Measurements from ENCODE around the gene MRPL39. TPM values are rescaled to one million over a fixed set of nuclear protein-coding genes. Genes with fewer than 3 reads are reported as not detected.

MRPL39 gene
- total RNA-seq, 6 donors from 2014 or later: 12.7 to 24.2 (median 19.1) TPM

DNA sequence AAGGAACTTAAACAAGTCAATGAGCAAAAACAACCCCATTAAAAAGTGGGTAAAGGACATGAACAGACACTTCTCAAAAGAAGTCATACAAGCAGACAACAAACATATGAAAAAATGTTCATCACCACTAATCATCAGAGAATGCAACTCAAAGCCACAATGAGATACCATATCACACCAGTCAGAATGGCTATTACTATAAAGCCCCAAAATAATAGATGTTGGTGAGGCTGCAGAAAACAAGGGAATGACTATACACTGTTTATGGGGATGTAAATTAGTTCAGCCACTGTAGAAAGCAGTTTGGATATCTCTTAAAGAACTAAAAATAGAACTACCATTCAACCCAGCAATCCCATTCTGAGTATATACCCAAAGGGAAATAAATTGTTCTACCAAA lies 51.2 kb downstream of the MRPL39 start:
- no peaks in the 10 kb centered on the region for H3K36me3 ChIP-seq
- DNase-seq: no peak
- no peak for ATAC-seq (ENCODE audit: low FRiP score in 2 of 2)
- H3K4me3 ChIP-seq: no peak overlapping the region
- no peaks in the 10 kb centered on the region for H3K9me3 ChIP-seq
- H3K4me1 ChIP-seq: peaks cover 0 to 8% (median 2%) of the 10 kb centered on the region in 4 donors
- H3K27me3 ChIP-seq: no peaks in the 10 kb centered on the region
- H3K27ac ChIP-seq: no peak overlapping the region
- no peak for TF ChIP-seq POLR2A (IDR thresholded peaks at IDR 0.05)
- TF ChIP-seq, protein P1, sequence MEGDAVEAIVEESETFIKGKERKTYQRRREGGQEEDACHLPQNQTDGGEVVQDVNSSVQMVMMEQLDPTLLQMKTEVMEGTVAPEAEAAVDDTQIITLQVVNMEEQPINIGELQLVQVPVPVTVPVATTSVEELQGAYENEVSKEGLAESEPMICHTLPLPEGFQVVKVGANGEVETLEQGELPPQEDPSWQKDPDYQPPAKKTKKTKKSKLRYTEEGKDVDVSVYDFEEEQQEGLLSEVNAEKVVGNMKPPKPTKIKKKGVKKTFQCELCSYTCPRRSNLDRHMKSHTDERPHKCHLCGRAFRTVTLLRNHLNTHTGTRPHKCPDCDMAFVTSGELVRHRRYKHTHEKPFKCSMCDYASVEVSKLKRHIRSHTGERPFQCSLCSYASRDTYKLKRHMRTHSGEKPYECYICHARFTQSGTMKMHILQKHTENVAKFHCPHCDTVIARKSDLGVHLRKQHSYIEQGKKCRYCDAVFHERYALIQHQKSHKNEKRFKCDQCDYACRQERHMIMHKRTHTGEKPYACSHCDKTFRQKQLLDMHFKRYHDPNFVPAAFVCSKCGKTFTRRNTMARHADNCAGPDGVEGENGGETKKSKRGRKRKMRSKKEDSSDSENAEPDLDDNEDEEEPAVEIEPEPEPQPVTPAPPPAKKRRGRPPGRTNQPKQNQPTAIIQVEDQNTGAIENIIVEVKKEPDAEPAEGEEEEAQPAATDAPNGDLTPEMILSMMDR (IDR thresholded peaks at IDR 0.05): no peak
- TF ChIP-seq EP300 (IDR thresholded peaks at IDR 0.05): no peak
- TF ChIP-seq POLR2AphosphoS5 (IDR thresholded peaks at IDR 0.05): no peak

DNA sequence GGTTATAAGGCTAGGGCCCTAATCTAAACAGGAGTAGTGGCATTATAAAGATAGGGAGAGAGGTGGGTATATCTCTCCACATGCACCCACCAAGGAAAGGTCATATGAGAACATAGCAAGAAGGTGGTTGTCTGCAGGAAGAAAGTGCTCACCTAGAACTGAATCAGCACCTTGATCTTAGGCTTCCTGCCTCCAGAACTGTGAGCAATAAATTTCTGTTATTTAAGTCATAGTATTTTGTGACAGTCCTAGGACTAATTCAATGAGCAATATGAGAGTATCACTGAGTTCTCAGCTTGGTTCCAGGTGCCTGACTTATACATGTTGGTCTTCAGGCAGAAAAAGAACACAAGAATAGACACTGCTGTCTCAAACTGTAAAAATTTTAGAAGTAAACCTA lies 51.8 kb downstream of the MRPL39 start:
- TF ChIP-seq EP300 (IDR thresholded peaks at IDR 0.05): no peak
- TF ChIP-seq, protein P1 (IDR thresholded peaks at IDR 0.05): no peak
- no peak for TF ChIP-seq POLR2A (IDR thresholded peaks at IDR 0.05)
- no peak for TF ChIP-seq POLR2AphosphoS5 (IDR thresholded peaks at IDR 0.05)
- DNase-seq (no peak), ATAC-seq (ENCODE audit: low FRiP score in 2 of 2) (no peak)
- Histone ChIP-seq H3K27ac (no peak overlapping the region), H3K36me3 (no peaks in the 10 kb centered on the region), H3K9me3 (no peaks in the 10 kb centered on the region), H3K27me3 (no peaks in the 10 kb centered on the region), H3K4me3 (no peak overlapping the region), H3K4me1 (peaks cover 0 to 8% (median 1%) of the 10 kb centered on the region in 4 donors)

DNA sequence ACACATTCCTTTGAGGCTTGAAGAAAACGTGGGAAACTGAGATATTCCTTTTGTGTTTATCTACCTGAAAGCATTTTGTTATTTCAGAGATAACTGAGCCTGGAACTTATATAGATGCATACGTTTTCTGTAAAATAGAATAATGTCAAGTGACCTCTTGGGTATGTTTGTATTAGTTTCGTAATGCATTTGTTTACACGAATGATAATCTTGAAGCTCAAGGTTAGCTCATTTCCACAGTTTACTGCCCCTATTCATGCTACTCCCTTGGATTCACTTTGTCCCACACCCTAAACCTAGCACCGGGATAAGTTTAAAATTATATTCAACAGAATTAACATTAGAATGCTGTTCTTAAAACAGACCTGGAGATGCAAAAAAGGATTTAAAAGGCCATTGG lies 54.4 kb downstream of the MRPL39 start:
- WGBS, 2 donors: 79 to 83% methylated on average over 5 of the region's 5 CpGs
- Histone ChIP-seq H3K4me1 (no peaks in the 10 kb centered on the region), H3K36me3 (no peaks in the 10 kb centered on the region), H3K9me3 (no peaks in the 10 kb centered on the region), H3K27me3 (no peaks in the 10 kb centered on the region), H3K27ac (no peak overlapping the region), H3K4me3 (no peak overlapping the region)
- ATAC-seq (ENCODE audit: low FRiP score in 2 of 2): no peak
- TF ChIP-seq, protein P1 (IDR thresholded peaks at IDR 0.05): no peak
- no peak for TF ChIP-seq POLR2AphosphoS5 (IDR thresholded peaks at IDR 0.05)
- no peak for TF ChIP-seq POLR2A (IDR thresholded peaks at IDR 0.05)
- TF ChIP-seq EP300 (IDR thresholded peaks at IDR 0.05): no peak
- no peak for DNase-seq

DNA sequence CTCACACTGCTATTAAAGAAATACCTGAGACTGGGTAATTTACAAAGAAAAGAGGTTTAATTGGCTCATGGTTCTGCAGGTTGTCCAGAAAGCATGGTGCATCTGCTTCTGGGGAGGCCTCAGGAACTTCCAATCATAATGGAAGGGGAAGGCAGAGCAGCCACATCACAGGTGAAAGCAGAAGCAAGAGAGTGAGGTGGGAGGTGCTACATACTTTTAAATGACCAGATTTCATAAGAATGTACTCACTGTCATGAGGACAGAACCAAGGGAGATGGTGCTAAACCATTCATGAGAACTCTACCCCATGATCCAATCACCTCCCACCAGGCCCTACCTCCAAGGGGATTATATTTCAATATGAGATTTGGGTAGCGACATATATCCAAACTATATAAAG lies 55.7 kb downstream of the MRPL39 start:
- 100% methylated on average over 1 of the region's 1 CpG for WGBS, 2 donors
- no peak for DNase-seq
- Histone ChIP-seq H3K27me3 (no peaks in the 10 kb centered on the region), H3K36me3 (no peaks in the 10 kb centered on the region), H3K4me1 (no peaks in the 10 kb centered on the region), H3K27ac (no peak overlapping the region), H3K4me3 (no peak overlapping the region), H3K9me3 (no peaks in the 10 kb centered on the region)
- ATAC-seq (ENCODE audit: low FRiP score in 2 of 2): no peak
- TF ChIP-seq EP300 (IDR thresholded peaks at IDR 0.05): no peak
- TF ChIP-seq POLR2AphosphoS5 (IDR thresholded peaks at IDR 0.05): no peak
- TF ChIP-seq POLR2A (IDR thresholded peaks at IDR 0.05): no peak
- TF ChIP-seq, protein P1 (IDR thresholded peaks at IDR 0.05): no peak

DNA sequence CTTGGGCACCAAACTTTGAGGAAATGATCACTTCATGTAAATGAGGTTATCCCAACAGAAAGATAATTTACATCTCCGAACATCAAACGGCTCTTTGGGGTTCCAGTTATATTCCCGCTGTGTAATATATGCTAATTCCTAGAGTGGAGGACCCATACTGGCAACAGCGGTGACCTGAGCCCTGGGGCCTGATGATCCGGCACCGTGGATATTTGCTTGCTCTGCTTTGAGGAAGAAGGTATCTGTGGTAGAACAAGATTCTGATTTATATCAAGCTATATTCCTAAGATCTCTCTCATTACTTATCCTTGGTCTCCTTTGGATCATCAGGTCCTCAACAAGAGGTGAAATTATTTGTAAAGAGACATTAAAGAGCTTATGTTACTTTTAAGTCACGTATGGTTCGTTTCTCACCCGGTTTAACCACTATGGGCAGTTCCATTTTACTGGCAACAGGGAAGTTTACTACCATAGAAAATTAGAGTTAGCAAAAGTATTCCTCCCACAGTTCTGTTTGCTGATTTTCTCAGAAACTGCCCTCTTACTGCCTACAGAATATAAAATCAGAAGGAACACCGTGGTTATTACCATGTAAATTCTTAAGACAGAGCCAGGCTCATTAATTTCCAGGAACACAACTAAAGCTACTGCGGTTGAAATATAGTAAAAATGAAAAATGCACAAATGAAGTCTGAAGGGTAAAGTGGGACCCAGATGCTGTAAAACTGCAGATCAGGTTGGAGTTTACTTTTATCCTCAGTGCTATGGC lies 56.7 kb downstream of the MRPL39 start:
- no peaks in the 10 kb centered on the region for H3K4me1 ChIP-seq
- no peaks in the 10 kb centered on the region for H3K9me3 ChIP-seq
- TF ChIP-seq POLR2AphosphoS5 (IDR thresholded peaks at IDR 0.05): no peak
- TF ChIP-seq, protein P1 (IDR thresholded peaks at IDR 0.05): no peak
- no peak for TF ChIP-seq POLR2A (IDR thresholded peaks at IDR 0.05)
- TF ChIP-seq EP300 (IDR thresholded peaks at IDR 0.05): no peak
- 88% methylated on average over 11 of the region's 11 CpGs for WGBS, 2 donors
- H3K27ac ChIP-seq: no peak overlapping the region
- ATAC-seq (ENCODE audit: low FRiP score in 2 of 2): no peak
- DNase-seq: no peak
- no peak overlapping the region for H3K4me3 ChIP-seq
- H3K27me3 ChIP-seq: no peaks in the 10 kb centered on the region
- H3K36me3 ChIP-seq: no peaks in the 10 kb centered on the region

Measured in upper lobe of left lung (tissue), 6 donors.